ENCODE results near the gene LAG3. TPM values are rescaled to one million over a fixed set of nuclear protein-coding genes. Genes with fewer than 3 reads are reported as not detected.

Gene LAG3
- total RNA-seq, 1 experiment from 2014 or later: 3.3 TPM

DNA sequence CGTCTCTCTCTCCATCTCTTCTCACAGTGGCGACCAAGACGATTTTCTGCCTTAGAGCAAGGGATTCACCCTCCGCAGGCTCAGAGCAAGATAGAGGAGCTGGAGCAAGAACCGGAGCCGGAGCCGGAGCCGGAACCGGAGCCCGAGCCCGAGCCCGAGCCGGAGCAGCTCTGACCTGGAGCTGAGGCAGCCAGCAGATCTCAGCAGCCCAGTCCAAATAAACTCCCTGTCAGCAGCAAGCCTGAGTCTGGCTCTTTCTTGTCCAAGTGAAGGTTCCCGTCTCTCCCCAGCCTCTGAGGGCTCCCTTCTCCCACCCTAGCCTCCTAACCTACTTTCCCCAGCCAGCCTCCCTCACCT lies 5.9 kb downstream of the LAG3 start:
- peak overlapping the region; percentile 69 for H3K4me2 ChIP-seq (ENCODE audit: low read length)
- DNase-seq (ENCODE audit: low read depth, low spot score): no peak
- RAD21 ChIA-PET (ENCODE audit: low non-redundant PET in 1 of 2, low total read pairs in 2 of 2, uncharacterized antibody in 2 of 2, unreplicated experiment in 2 of 2): interaction anchor here in 1 of 2 experiments (0.7 to 1.0 kb wide), 2 partner anchors 22 to 150 kb away, joined by 3 to 4 read pairs; no protein-coding TSS in a partner anchor

More for the DNA sequence above, 5.9 kb downstream of the LAG3 start:
- no TSS peak for BruUV-seq (replicated peaks)
- Histone ChIP-seq H3K27me3 (ENCODE audit: insufficient read depth, low read length) (no peaks in the 10 kb centered on the region), H4K20me1 (ENCODE audit: insufficient read depth) (no peaks in the 10 kb centered on the region), H3K36me3 (ENCODE audit: control insufficient read depth in 1 of 2, insufficient read depth in 2 of 2, low read length in 2 of 2) (no peaks in the 10 kb centered on the region), H2AFZ (ENCODE audit: low read depth, low read length, poor library complexity, severe bottlenecking) (no peak overlapping the region), H3K9me2 (ENCODE audit: insufficient read depth) (no peaks in the 10 kb centered on the region), H3K4me3 (replicated peaks in 1 of 2; ENCODE audit: low read depth in 1 of 2, low read length in 2 of 2) (peak overlapping the region in 1 of 2 experiments; percentile 32; a peak in 1 of 4 replicates), H3K9me3 (ENCODE audit: control insufficient read depth in 1 of 2, insufficient read depth in 1 of 2, low read depth in 1 of 2, low read length in 2 of 2) (no peaks in the 10 kb centered on the region), H3K9ac (ENCODE audit: low read length) (peak overlapping the region; percentile 42), H3K27ac (ENCODE audit: low read depth, low read length) (peak overlapping the region; percentile 51), H3K79me2 (ENCODE audit: insufficient read depth, low read length) (no peaks in the 10 kb centered on the region), H3K4me1 (ENCODE audit: control insufficient read depth in 1 of 2, insufficient read depth in 2 of 2, low read length in 2 of 2) (peaks cover 11 to 14% of the 10 kb centered on the region in 2 experiments; a peak in 3 of 4 replicates)
- intact Hi-C loops (cut with micrococcal nuclease): no loop called here
- TF ChIP-seq, protein P1, sequence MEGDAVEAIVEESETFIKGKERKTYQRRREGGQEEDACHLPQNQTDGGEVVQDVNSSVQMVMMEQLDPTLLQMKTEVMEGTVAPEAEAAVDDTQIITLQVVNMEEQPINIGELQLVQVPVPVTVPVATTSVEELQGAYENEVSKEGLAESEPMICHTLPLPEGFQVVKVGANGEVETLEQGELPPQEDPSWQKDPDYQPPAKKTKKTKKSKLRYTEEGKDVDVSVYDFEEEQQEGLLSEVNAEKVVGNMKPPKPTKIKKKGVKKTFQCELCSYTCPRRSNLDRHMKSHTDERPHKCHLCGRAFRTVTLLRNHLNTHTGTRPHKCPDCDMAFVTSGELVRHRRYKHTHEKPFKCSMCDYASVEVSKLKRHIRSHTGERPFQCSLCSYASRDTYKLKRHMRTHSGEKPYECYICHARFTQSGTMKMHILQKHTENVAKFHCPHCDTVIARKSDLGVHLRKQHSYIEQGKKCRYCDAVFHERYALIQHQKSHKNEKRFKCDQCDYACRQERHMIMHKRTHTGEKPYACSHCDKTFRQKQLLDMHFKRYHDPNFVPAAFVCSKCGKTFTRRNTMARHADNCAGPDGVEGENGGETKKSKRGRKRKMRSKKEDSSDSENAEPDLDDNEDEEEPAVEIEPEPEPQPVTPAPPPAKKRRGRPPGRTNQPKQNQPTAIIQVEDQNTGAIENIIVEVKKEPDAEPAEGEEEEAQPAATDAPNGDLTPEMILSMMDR (IDR thresholded peaks at IDR 0.05 in 2 of 3, conservative IDR thresholded peaks at IDR 0.05 in 1 of 3; ENCODE audit: borderline replicate concordance in 1 of 3, insufficient read depth in 1 of 3, low read depth in 2 of 3, low read length in 2 of 3): no peak
- TF ChIP-seq SP1 (IDR thresholded peaks at IDR 0.05; ENCODE audit: low read depth) (no peak), EZH2 (IDR thresholded peaks at IDR 0.05) (no peak), ZFX (IDR thresholded peaks at IDR 0.05) (no peak), EGR1 (IDR thresholded peaks at IDR 0.05; ENCODE audit: low read depth) (no peak), YY1 (IDR thresholded peaks at IDR 0.05; ENCODE audit: extremely low read depth, insufficient replicate concordance, low read depth, low read length) (no peak), CEBPB (IDR thresholded peaks at IDR 0.05; ENCODE audit: low read depth) (no peak), FOSL1 (IDR thresholded peaks at IDR 0.05; ENCODE audit: low read depth) (no peak), POLR2AphosphoS5 (IDR thresholded peaks at IDR 0.05; ENCODE audit: low read depth, low read length) (no peak), JUND (IDR thresholded peaks at IDR 0.05) (no peak), ELF1 (IDR thresholded peaks at IDR 0.05; ENCODE audit: borderline replicate concordance, low read depth) (no peak), RAD21 (IDR thresholded peaks at IDR 0.05; ENCODE audit: low read depth) (no peak)
- TF ChIP-seq, protein P2, sequence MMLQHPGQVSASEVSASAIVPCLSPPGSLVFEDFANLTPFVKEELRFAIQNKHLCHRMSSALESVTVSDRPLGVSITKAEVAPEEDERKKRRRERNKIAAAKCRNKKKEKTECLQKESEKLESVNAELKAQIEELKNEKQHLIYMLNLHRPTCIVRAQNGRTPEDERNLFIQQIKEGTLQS (IDR thresholded peaks at IDR 0.05): no peak
- TF ChIP-seq, protein P3, sequence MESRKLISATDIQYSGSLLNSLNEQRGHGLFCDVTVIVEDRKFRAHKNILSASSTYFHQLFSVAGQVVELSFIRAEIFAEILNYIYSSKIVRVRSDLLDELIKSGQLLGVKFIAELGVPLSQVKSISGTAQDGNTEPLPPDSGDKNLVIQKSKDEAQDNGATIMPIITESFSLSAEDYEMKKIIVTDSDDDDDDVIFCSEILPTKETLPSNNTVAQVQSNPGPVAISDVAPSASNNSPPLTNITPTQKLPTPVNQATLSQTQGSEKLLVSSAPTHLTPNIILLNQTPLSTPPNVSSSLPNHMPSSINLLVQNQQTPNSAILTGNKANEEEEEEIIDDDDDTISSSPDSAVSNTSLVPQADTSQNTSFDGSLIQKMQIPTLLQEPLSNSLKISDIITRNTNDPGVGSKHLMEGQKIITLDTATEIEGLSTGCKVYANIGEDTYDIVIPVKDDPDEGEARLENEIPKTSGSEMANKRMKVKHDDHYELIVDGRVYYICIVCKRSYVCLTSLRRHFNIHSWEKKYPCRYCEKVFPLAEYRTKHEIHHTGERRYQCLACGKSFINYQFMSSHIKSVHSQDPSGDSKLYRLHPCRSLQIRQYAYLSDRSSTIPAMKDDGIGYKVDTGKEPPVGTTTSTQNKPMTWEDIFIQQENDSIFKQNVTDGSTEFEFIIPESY (IDR thresholded peaks at IDR 0.05; ENCODE audit: extremely low read depth, insufficient replicate concordance, low read length): no peak
- no peak for ATAC-seq
- POLR2A ChIA-PET: interaction anchor here (0.9 to 1.0 kb wide), 2 partner anchors 25 to 244 kb away, joined by 3 to 7 read pairs; partner anchors contain the start of genes GAPDH and MLF2
- CTCF ChIA-PET: interaction anchor here (0.7 to 1.7 kb wide), 7 partner anchors 9 to 92 kb away, joined by 3 to 13 read pairs (median 3); partner anchors contain the start of genes GPR162 and MLF2

Measured in HCT116 (cell line).